Right lobe of liver (tissue), 4 donors: ENCODE measurements around the gene KCNN3.

Experiments
- CTCF ChIP-seq, 4 donors: fragments of 200-600 bp in 3 of 4; fragments of 450-650 bp in 1 of 4; IDR thresholded peaks; one replicate each; pipeline versions ENCODE4 v1.5.1 to v1.8.0; 2016 to 2022; ENCODE audit warnings: antibody characterized with exemption in 4 of 4, mild to moderate bottlenecking in 2 of 4
- POLR2A ChIP-seq: fragments of 450-650 bp; IDR thresholded peaks from one replicate; pipeline ENCODE4 v1.6.1; 2017; ENCODE audit warnings: antibody characterized with exemption, mild to moderate bottlenecking
- donor health status: DM: no; HTN: no; CAD: no.
- donor health status: DM: no; HTN: no; CAD: no.
- donor health status: DM: no; HTN: yes; CAD: no.

GRCh38 chr1:154845879-154846278, 24.2 kb downstream of the KCNN3 start:
- TF ChIP-seq CTCF (IDR thresholded peaks at IDR 0.05), result no peak
- no peak for TF ChIP-seq POLR2A
